ENCODE measurements around the gene CXCR6.
A peak's percentile ranks its signal among the peaks of the same experiment; 100 is the strongest.
"Not testable (repeated sequence)": the region's sequence is repeated elsewhere in the genome, so short reads cannot be mapped to it uniquely, and the experiment has no call there.

CXCR6 gene

GRCh38 chr3:45987368-45988291 is 44.4 kb downstream of the CXCR6 start:
- DNase-seq (ENCODE audit: low read depth, low spot score): no peak

GRCh38 chr3:45988362-45988761 is 45.1 kb downstream of the CXCR6 start:
- DNase-seq (ENCODE audit: low read depth, low spot score): no peak

DNA sequence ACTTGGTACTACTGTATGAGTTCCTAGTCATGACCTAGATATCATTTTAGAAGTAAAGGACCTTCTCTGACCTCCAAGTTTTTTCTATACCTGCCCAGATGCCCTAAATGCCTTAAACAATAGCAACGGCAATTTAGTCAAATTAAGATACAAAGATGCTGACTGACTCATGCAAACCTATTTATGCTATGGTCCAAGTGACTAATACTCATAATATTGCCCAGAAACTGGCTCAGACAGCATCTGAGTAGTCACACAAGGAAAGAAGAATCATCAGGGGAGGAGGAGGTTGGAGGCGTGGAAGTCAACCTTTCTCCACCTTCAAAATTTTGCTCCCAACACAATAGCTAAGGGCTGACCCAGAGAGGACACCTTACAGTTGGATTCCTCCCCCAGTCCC is 45.5 kb downstream of the CXCR6 start:
- DNase-seq (ENCODE audit: low read depth, low spot score): no peak

- no peak for DNase-seq (ENCODE audit: low read depth, low spot score)
These were observed 46.9 kb downstream of the CXCR6 start for GRCh38 chr3:45990181-45990580.

DNA sequence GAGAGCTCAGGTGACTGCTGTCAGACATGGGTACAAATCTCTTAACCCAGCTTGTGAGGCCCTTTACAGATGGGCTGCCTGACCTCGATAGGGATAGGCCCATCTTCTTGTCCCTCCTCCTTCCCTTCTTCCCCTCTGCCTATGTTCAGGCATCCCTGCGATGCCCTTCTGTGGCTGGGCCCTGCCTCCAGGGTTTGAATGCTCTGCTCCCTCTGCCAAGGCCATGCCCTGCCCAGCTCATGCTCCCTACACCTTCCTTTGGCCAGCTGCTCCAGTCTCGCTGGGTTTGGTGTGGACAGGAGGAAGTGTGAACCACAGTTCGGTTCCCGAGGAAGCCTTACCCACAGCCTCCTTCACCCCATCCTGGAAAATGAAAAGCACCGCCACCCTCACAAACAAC is 48.1 kb downstream of the CXCR6 start:
- DNase-seq (ENCODE audit: low read depth, low spot score): no peak

DNA sequence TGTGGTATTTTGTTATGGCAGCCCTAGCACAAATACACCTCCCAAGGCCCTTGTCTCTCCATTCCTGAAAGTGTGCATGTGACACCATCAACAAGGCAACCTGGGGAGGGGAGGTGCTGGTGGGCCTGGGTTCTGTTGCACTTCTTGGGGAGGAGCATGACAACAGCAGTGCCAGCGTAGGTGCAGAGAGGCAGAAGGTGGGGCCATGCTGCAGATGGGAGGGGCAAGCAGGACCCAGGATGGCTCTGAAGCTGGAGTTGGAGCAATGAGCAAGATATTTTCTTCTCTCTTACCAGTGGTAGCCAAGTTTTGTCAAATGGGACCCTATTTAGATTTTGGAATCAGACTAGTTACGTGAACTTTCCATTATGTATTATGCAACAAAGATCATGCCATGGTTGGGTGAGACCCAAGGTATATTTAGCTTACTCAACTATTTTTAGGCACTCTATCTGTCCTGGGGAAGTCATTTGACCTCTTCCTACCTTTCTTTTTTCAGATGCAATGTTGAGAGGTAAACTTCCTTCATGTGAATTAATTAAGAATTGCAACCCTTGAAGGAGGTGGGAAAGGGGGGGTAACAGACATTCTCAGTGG is 49.0 kb downstream of the CXCR6 start:
- DNase-seq (ENCODE audit: low read depth, low spot score): peak; percentile 17

GRCh38 chr3:45992821-45993221 is 49.6 kb downstream of the CXCR6 start:
- peak; percentile 10 for DNase-seq (ENCODE audit: low read depth, low spot score)

DNA sequence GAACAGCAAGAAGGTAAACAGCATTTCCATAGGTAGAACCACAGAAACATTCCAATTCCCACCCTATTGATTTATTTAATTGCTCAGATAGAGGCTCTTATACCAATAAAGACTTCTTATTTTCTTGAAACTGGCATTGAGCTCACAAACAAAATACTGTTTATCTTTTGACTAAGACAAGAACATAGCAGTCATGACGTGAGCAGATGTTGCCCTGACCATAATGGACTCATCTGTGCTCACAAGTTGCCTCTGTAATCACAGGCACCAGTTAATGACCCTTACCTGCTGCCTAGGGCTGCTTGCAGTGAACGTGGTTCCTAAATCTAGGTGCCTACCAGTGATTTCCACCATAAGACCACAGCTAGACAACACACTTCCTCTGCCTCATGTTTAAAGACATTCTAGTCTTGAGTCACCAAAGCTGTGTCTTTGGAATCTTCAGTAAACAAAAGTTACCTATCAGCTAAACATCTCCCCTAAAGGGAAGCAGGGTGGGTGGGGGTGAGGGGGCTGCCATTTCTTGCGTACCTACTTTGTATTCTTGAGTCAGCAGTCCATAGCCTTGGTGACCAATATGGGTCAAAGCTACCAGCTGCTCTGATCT is 50.3 kb downstream of the CXCR6 start:
- DNase-seq (ENCODE audit: low read depth, low spot score): no peak

DNA sequence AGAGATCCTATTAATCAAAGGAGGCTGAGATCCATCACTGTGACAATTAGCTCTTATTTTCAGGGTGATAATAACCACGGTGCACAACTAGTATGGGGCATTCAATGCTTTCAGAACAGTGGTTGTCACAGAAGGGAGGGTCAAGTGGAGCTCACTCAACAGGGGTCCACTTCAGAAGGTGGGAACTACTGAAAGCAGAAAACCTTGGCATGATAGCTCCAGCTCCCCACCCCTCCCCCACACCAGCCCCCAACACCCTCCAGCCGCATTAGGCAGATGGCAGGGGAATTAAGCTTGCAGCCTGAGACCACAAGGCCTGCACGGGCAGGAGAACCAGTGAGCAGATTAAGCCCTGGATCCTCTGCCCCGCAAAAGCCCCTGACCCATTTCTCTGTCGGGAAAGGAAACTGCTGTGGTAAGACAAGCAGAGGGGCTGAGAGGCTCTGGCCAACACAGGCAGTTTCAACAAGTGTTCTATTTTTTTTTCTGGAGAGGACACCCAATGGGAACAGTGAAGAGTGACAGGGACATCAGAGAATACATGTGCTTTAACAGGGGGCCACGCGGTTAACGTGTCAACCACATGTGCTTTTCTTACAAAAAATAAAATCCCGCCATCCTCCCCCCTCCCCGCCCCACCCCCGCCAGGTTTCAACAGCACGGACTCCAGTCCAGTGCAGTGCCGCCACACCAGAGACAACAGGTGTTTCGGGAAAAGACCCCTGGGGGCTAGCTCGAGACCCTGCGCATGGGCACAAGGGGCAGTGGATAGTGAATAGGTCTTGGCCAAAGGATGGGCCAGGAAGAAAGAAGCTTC is 51.4 kb downstream of the CXCR6 start:
- peak; percentile 17 for DNase-seq (ENCODE audit: low read depth, low spot score)

DNA sequence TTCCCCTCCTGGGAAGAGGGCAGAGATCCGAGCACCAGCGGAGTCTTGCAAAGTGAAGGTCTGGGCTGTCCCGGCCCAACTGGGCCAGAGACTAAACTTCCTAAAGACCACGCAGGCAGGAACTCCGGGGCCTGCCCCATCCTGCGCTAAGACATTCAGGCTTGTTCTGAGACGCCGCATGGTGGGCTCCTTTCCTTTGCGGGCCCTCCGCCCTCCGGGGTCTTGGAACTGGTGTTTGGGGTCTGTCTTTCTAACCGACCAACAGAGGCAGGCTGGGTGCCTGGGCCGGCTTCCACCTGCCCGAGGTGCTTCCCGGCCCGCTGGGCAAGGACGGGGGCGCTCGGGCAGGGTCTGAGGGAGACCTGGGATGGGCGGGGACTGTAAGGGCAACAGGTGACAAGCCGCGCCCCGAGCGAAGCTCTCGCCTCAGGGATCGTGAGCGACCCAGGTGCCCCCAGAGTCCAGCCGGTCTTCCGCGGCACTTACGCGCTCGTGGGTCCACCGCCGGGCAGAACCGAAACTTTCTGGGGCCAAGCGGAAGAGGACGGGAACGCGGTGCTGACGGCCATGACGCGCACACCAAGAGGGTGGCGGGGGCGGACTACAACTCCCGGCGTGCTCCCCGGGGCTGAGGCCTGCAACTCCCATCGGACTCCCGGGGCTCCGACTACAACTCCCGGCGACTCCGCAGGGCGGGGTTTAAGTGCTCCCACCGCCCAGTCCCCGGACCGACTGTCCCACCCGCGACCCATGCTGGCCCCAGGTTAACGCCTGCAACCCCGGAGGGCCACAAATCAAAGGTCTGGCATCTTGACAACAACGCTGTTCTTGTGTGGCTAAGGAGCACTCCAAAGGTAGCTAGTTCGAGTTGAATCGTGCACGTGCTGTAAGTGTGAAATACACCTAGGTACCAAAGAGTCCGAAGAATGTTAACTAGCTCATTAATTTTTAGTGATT is 52.2 kb downstream of the CXCR6 start, which contains the start of gene FYCO1:
Gene FYCO1, minus strand, starts transcription at position 589 of the 957 bp plus-strand sequence. CDS start 10,914 bp downstream, outside the sequence.
- peak; percentile 92 for DNase-seq (ENCODE audit: low read depth, low spot score)

DNA sequence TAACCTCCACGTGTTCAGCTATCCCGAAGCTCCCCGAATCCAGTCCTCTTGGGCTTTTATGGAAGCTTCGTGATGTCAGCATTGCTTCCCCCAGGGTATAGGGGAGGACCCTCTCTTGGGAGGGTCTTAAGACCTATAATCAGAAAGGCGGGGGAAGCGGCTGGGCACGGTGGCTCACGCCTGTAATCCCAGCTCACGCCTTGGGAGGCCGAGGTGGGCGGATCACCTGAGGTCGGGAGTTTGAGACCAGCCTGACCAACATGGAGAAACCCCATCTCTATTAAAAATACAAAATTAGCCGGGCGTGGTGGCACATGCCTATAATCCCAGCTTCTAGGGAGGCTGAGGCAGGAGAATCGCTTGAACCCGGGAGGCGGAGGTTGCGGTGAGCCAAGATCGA is 54.2 kb downstream of the CXCR6 start:
- DNase-seq (ENCODE audit: low read depth, low spot score): not testable (repeated sequence)

DNA sequence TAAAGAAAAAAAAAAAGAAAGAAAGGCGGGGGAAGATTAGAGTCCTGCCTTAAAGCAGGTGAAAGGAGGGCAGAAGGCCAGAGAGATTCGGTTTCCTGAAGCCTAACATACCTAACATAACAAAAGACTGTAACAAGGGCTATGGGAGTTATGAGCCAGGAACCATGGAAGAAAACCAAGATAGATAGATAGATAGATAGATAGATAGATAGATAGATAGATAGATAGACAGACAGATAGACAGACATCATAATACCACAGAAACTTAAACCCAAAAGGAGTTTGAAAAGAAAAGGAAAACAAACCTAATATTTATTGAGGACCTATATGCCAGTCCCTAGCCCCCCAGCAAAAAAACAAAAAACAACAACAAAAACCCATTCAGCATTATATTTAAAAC is 54.7 kb downstream of the CXCR6 start:
- DNase-seq (ENCODE audit: low read depth, low spot score): no peak
